Measurements from ENCODE around the gene CASKIN2.

Gene CASKIN2

GRCh38 chr17:75503337-75503950 lies 11.9 kb downstream of the CASKIN2 start:
- no peak for DNase-seq

DNA sequence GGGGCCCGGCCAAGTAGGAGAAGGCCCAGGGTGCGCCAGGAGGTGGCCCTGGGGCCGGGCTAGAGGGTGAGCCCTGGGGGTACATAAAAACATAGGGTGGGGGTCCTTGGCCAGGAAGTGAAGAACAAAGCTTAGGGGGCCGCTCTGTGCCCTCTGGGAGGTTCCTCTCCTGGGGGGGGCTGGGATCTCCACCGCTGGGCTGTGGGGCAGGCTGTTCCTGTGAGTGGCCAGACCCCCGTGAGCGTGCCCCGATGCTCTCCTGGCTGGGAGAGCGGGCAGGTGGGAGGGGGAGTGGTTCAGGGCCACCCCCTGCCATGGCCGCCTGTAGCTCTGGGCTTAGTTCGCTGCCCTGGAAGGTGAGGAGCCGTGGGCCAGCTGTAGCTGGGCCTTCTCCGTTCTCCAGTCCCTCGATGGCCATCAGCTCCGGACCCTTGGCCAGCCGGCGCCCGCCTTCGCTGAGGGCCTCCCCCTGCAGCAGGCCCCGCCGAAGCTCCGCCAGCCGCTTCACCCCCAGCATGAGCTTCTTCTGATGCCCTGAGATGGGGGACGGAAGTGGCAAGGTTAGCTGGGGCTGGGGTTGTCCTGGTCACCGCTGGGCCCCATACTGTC lies 12.5 kb downstream of the CASKIN2 start:
- no peak for DNase-seq

GRCh38 chr17:75502072-75502720 lies 13.1 kb downstream of the CASKIN2 start:
- no peak for DNase-seq

DNA sequence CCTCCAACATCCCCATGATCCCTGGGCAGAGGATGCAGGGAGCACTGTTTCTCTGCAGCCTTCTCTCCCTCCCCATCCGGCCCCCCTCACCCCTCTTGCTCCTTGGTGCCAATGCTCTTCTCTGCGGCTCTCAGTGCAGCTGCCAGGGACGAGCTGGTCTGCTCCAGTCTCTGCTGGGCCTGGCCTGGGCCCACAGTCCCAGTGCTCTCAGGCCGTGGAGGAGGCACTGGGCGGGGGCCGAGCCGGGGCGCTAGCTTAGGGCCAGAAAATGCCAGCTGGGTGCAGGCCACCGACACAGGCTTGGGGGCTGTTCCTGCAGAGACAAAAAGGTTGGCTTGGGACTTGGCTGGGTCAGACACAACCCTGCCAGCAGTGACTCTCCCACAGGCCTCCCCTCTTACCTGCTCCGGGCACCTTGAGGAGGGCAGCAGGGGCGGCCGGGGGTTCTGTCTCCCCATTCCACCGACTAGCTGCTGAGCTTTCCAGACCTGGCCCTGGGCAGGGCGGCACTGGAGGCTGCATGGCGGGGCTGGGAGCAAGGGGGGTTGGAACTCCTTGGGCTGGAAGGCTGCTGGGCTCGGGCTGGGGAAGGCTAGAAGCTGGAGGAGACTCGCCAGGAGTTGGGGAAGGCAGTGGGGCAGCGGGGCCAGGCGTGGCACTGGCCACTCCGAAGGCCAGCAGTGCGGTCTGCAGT lies 13.8 kb downstream of the CASKIN2 start:
- no peak for DNase-seq

GRCh38 chr17:75500419-75501216 lies 14.7 kb downstream of the CASKIN2 start:
- DNase-seq, result no peak

GRCh38 chr17:75499313-75500022 lies 15.9 kb downstream of the CASKIN2 start:
- DNase-seq, result no peak

DNA sequence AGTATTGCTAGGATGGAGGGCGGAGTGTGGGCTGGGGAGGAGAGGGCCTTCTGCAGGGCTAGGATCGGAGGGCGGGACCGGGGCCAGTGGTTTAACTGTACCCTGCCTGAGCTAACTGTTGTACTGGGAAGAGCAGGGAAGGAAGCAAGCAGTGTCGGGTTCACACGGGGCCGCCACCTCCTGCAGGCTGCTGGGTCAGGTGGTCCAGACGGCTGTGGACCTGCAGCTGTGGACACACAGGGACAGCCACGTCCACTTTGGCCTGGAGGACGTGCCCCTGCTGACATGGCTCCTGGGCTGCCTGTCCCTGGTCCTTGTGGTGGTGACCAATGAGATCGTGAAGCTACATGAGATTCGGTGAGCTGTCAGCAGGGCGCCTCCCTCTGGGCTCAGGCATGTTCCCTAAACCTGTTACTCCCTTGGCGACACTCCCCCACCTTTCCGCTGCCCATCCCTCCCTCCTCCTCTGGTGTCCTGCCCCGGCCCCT lies 16.6 kb downstream of the CASKIN2 start:
- peak; percentile 26 for DNase-seq

DNA sequence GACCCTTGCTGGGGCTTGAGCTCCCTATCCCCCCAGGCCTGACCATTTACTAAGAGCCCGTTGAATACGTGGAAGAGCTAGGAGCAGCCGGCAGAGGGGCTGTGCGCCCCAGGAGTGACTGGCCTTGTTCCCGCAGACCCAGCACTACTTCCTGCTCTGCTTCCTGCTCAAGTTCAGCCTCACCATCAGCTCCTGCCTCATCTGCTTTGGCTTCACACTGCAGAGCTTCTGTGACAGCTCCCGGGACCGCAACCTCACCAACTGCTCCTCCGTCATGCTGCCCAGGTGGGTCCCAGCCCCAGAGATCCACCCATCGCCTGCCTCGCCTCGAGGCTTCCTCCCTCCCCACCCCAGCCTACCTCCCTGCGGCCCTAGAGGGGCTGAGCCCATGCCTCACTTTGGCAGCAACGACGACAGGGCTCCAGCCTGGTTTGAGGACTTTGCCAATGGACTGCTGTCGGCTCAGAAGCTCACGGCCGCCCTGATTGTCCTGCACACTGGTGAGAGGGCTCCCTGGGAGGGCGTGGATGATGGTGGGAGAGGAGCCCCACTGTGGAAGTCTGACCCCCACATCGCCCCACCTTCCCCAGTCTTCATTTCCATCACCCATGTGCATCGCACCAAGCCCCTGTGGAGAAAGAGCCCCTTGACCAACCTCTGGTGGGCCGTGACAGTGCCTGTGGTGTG lies 17.2 kb downstream of the CASKIN2 start:
- DNase-seq, result no peak

- DNase-seq, result no peak
These were observed 19.3 kb downstream of the CASKIN2 start for GRCh38 chr17:75496005-75496404.

GRCh38 chr17:75494326-75494877 lies 20.9 kb downstream of the CASKIN2 start:
- no peak for DNase-seq

DNA sequence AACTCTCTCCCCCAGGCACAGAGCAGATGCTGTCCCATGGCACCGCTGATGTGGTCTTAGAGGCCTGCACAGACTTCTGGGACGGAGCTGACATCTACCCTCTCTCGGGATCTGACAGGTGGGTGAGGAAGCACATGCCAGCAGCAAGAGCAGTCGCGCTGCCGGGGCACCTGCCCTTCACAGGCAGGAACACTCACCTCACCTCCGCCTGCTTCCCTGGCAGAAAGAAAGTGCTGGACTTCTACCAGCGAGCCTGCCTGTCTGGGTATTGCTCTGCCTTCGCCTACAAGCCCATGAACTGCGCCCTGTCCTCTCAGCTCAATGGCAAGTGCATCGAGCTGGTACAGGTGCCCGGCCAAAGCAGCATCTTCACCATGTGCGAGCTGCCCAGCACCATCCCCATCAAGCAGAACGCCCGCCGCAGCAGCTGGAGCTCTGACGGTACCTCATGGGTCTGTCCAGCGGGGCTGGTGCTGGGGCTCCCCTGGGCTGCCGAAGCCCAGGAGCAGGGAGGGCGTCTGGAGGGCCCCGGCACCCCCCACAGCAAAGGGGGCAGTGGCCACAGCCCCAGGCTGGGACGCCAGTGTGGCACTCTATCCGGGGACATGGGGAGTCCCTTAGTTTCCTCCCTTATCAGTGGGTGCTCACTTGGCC lies 21.7 kb downstream of the CASKIN2 start:
- DNase-seq, result no peak

- no peak for DNase-seq
These were observed 22.7 kb downstream of the CASKIN2 start for GRCh38 chr17:75492555-75493168.

- DNase-seq, result no peak
These were observed 23.7 kb downstream of the CASKIN2 start for GRCh38 chr17:75491680-75492079.

DNA sequence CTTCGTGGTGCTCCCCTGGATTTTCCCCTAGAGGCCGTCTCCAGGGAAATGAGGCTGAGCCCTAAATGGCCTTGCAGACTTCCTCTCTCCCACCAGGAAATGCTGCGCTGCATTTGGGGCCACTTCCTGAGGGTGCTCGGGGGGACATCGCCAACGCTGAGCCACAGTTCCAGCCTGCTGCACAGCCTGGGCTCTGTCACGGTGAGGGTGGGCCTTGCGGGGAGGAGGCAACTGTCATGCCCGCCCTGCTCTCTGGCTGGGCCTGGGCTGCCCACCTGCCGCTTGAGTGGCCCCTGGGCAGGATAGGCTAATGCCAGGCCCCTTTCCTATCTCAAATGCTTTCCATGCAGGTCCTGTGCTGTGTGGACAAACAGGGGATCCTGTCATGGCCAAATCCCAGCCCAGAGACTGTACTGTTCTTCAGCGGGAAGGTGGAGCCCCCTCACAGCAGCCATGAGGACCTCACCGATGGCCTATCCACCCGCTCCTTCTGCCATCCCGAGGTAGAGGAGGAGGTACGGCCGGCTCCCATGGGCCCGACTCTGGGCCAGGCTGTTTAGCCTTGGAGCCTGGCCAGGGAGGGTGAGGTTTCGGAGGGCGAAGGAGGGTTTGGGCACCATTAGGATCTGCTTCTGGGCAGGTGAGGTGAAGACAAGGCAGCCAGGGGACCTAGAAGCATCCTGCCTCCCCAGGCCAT lies 24.2 kb downstream of the CASKIN2 start:
- no peak for DNase-seq

- DNase-seq, result no peak
These were observed 25.1 kb downstream of the CASKIN2 start for GRCh38 chr17:75490173-75490743.

DNA sequence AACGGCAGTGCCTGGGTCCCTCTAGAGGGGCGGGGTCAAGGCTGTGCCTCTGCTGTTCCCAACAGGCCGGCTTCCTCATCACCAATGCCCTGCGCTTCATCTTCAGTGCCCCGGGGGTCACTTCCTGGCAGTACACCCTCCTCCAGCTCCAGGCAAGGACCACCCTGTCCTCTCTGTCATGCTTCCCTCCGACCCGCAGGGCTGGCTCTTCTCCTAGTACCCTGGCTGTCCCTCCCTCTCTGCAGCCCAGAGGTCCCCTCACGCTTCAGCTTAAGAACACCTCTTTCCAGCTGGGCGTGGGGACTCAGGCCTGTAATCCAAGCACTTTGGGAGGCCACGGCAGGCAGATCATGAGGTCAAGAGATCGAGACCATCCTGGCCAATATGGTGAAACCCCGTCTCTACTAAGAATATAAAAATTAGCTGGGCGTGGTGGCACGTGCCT lies 25.8 kb downstream of the CASKIN2 start:
- no peak for DNase-seq

- no peak for DNase-seq
These were observed 26.4 kb downstream of the CASKIN2 start for GRCh38 chr17:75488693-75489510.
